CD8-positive, alpha-beta memory T cell (primary cell): ENCODE results near the gene GRK7. TPM values are rescaled to one million over a fixed set of nuclear protein-coding genes. Genes with fewer than 3 reads are reported as not detected.
"Not testable (repeated sequence)": the region's sequence is repeated elsewhere in the genome, so short reads cannot be mapped to it uniquely, and the experiment has no call there.

ENCODE experiments used
- CTCF ChIA-PET: fragments of 350-600 bp; sonication (Branson Sonifier 250); formaldehyde crosslinking; loops from one replicate; lab custom pipeline; 2021; ENCODE audit warnings: antibody characterized with exemption; lab: Charles Lee
- POLR2A ChIA-PET: fragments of 350-600 bp; sonication (Branson Sonifier 250); formaldehyde crosslinking; loops from one replicate; lab custom pipeline; 2021; ENCODE audit warnings: antibody characterized with exemption; lab: Charles Lee
- DNase-seq, 5 donors: peaks; one replicate each; pipeline versions ENCODE4 v3.0.0 to v3.0.0-alpha.2; 2020 to 2022; ENCODE audit warnings: mixed read lengths in 1 of 5
- H3K27ac ChIP-seq: one replicate; pipeline ENCODE4 v1.7.0; 2013; ENCODE audit warnings: low read depth, mild to moderate bottlenecking, low read length, moderate library complexity
- H3K27me3 ChIP-seq: 2 replicates; pipeline ENCODE4 v1.7.0; 2013; ENCODE audit warnings: low read length, mild to moderate bottlenecking; ENCODE audit not compliant: insufficient read depth, poor library complexity, severe bottlenecking
- H3K36me3 ChIP-seq: 2 replicates; pipeline ENCODE4 v1.7.0; 2013; ENCODE audit warnings: mild to moderate bottlenecking, low read length, moderate library complexity; ENCODE audit not compliant: insufficient read depth
- H3K4me1 ChIP-seq: 2 replicates; pipeline ENCODE4 v1.7.0; 2013; ENCODE audit warnings: mild to moderate bottlenecking, low read length, moderate library complexity; ENCODE audit not compliant: insufficient read depth
- H3K4me3 ChIP-seq: 2 replicates; pipeline ENCODE4 v1.7.0; 2013; ENCODE audit warnings: mild to moderate bottlenecking, low read length
- H3K9me3 ChIP-seq: 2 replicates; pipeline ENCODE4 v1.7.0; 2013; ENCODE audit warnings: mild to moderate bottlenecking, low read length
- H3K27ac Mint-ChIP-seq, 8 donors: one replicate each; pipeline ENCODE4 v1.8.0; 2020 to 2021; ENCODE audit warnings: mixed read lengths in 8 of 8, mild to moderate bottlenecking in 6 of 8, inconsistent platforms in 3 of 8, moderate library complexity in 3 of 8
- H3K27me3 Mint-ChIP-seq, 2 donors: one replicate each; pipeline ENCODE4 v1.8.0; 2020 to 2021; ENCODE audit warnings: mixed read lengths in 2 of 2, mild to moderate bottlenecking in 1 of 2, moderate library complexity in 1 of 2
- H3K36me3 Mint-ChIP-seq, 3 donors: one replicate each; pipeline ENCODE4 v1.8.0; 2020 to 2021; ENCODE audit warnings: mixed read lengths in 3 of 3, inconsistent platforms in 1 of 3, mild to moderate bottlenecking in 1 of 3
- H3K4me1 Mint-ChIP-seq, 3 donors: one replicate each; pipeline ENCODE4 v1.8.0; 2020 to 2021; ENCODE audit warnings: mixed read lengths in 3 of 3, inconsistent platforms in 1 of 3, mild to moderate bottlenecking in 1 of 3
- H3K4me3 Mint-ChIP-seq, 7 donors: one replicate each; pipeline ENCODE4 v1.8.0; 2020 to 2021; ENCODE audit warnings: mixed read lengths in 7 of 7, mild to moderate bottlenecking in 6 of 7, moderate library complexity in 4 of 7, inconsistent platforms in 2 of 7
- H3K9me3 Mint-ChIP-seq, 5 donors: one replicate each; pipeline ENCODE4 v1.8.0; 2020 to 2022; ENCODE audit warnings: mixed read lengths in 5 of 5, mild to moderate bottlenecking in 3 of 5, moderate library complexity in 2 of 5, inconsistent platforms in 1 of 5
- polyA plus RNA-seq: library from polyadenylated mRNA; unstranded; fragments of 300-500 nt; fragmentation: Illumina TruSeq; gene quantifications from one replicate; pipeline ENCODE4 v1.2.3, GENCODE V29; 2021
- total RNA-seq, 2 experiments: library from RNA; stranded (reverse); gene quantifications; one replicate each; pipeline ENCODE4 v1.2.3, GENCODE V29; 2021

GRK7 gene
- total and polyA plus RNA-seq, 3 experiments from 2014 or later, result not detected

- Histone ChIP-seq H3K36me3 (no peaks in the 10 kb centered on the region), H3K4me3 (no peak overlapping the region), H3K27me3 (no peaks in the 10 kb centered on the region), H3K27ac (no peak overlapping the region), H3K9me3 (no peaks in the 10 kb centered on the region), H3K4me1 (no peaks in the 10 kb centered on the region)
- Mint-ChIP-seq H3K36me3 (no peaks in the 10 kb centered on the region), H3K9me3 (no peaks in the 10 kb centered on the region), H3K4me3 (no peak overlapping the region), H3K27me3 (no peaks in the 10 kb centered on the region), H3K27ac (peak overlapping the region in 3 of 8 donors; percentile 14 to 55 (median 30)), H3K4me1 (peaks cover 0 to 2% (median 0%) of the 10 kb centered on the region in 3 donors)
- POLR2A ChIA-PET, result interaction anchor here (0.6 kb wide), 1 partner anchor 33 kb away, joined by 3 read pairs; no protein-coding TSS in a partner anchor
- DNase-seq, result no peak
- CTCF ChIA-PET, result interaction anchor here (0.8 to 2.6 kb wide), 2 partner anchors 9 to 44 kb away, joined by 3 to 8 read pairs; no protein-coding TSS in a partner anchor
Measured at GRCh38 chr3:141788149-141788548, 24.9 kb downstream of the GRK7 start.

GRCh38 chr3:141788750-141789149 lies 25.5 kb downstream of the GRK7 start:
- not testable (repeated sequence) for H3K27me3 Mint-ChIP-seq, H3K4me1 Mint-ChIP-seq, H3K27ac ChIP-seq, H3K4me1 ChIP-seq, DNase-seq, H3K4me3 Mint-ChIP-seq, H3K27ac Mint-ChIP-seq, H3K4me3 ChIP-seq, H3K27me3 ChIP-seq, H3K9me3 ChIP-seq, H3K36me3 ChIP-seq, H3K36me3 Mint-ChIP-seq, H3K9me3 Mint-ChIP-seq
- ChIA-PET POLR2A (interaction anchor here (0.6 kb wide), 1 partner anchor 32 kb away, joined by 3 read pairs; no protein-coding TSS in a partner anchor), CTCF (interaction anchor here (0.8 to 2.6 kb wide), 2 partner anchors 8 to 44 kb away, joined by 3 to 8 read pairs; no protein-coding TSS in a partner anchor)

GRCh38 chr3:141789281-141789680 lies 26.1 kb downstream of the GRK7 start:
- no peak for DNase-seq
- Histone ChIP-seq H3K27ac (no peak overlapping the region), H3K4me1 (peaks cover 6% of the 10 kb centered on the region), H3K36me3 (no peaks in the 10 kb centered on the region), H3K4me3 (no peak overlapping the region), H3K9me3 (no peaks in the 10 kb centered on the region), H3K27me3 (no peaks in the 10 kb centered on the region)
- Mint-ChIP-seq H3K27me3 (no peaks in the 10 kb centered on the region), H3K9me3 (no peaks in the 10 kb centered on the region), H3K4me3 (no peak overlapping the region), H3K27ac (no peak overlapping the region), H3K36me3 (no peaks in the 10 kb centered on the region), H3K4me1 (peaks cover 6% of the 10 kb centered on the region in 3 donors)
- ChIA-PET CTCF (interaction anchor here (2.6 kb wide), 1 partner anchor 8 kb away, joined by 8 read pairs; no protein-coding TSS in a partner anchor), POLR2A (no interaction called here)

GRCh38 chr3:141790171-141790570 lies 27.0 kb downstream of the GRK7 start:
- Mint-ChIP-seq H3K4me3 (no peak overlapping the region), H3K27me3 (no peaks in the 10 kb centered on the region), H3K27ac (no peak overlapping the region), H3K36me3 (no peaks in the 10 kb centered on the region), H3K9me3 (no peaks in the 10 kb centered on the region), H3K4me1 (peaks cover 15% of the 10 kb centered on the region in 3 donors)
- Histone ChIP-seq H3K27ac (no peak overlapping the region), H3K9me3 (no peaks in the 10 kb centered on the region), H3K4me3 (no peak overlapping the region), H3K27me3 (no peaks in the 10 kb centered on the region), H3K36me3 (no peaks in the 10 kb centered on the region), H3K4me1 (peaks cover 15% of the 10 kb centered on the region)
- no peak for DNase-seq
- ChIA-PET CTCF (interaction anchor here (0.6 kb wide), 1 partner anchor 121 kb away, joined by 4 read pairs; no protein-coding TSS in a partner anchor), POLR2A (no interaction called here)

- Mint-ChIP-seq H3K36me3 (peaks cover 0 to 1% (median 0%) of the 10 kb centered on the region in 3 donors), H3K4me3 (no peak overlapping the region), H3K9me3 (no peaks in the 10 kb centered on the region), H3K27ac (peak overlapping the region in 3 of 8 donors; percentile 1 to 25 (median 19)), H3K4me1 (peaks cover 37 to 38% (median 38%) of the 10 kb centered on the region in 3 donors), H3K27me3 (no peaks in the 10 kb centered on the region)
- Histone ChIP-seq H3K27ac (no peak overlapping the region), H3K4me1 (peaks cover 38% of the 10 kb centered on the region), H3K27me3 (no peaks in the 10 kb centered on the region), H3K4me3 (no peak overlapping the region), H3K9me3 (no peaks in the 10 kb centered on the region), H3K36me3 (no peaks in the 10 kb centered on the region)
- ChIA-PET CTCF (interaction anchor here (1.7 kb wide), 1 partner anchor 54 kb away, joined by 6 read pairs; the partner anchor contains the start of gene RNF7), POLR2A (no interaction called here)
- no peak for DNase-seq
Measured at GRCh38 chr3:141792495-141792894, 29.3 kb downstream of the GRK7 start.

- peak overlapping the region in 1 of 7 donors; percentile 37 for H3K4me3 Mint-ChIP-seq
- Histone ChIP-seq H3K27me3 (no peaks in the 10 kb centered on the region), H3K36me3 (no peaks in the 10 kb centered on the region), H3K4me1 (peaks cover 50% of the 10 kb centered on the region), H3K4me3 (no peak overlapping the region), H3K9me3 (no peaks in the 10 kb centered on the region), H3K27ac (no peak overlapping the region)
- no peaks in the 10 kb centered on the region for H3K9me3 Mint-ChIP-seq
- no peak for DNase-seq
- no peaks in the 10 kb centered on the region for H3K27me3 Mint-ChIP-seq
- H3K27ac Mint-ChIP-seq, result peak overlapping the region in 7 of 8 donors; percentile 12 to 98 (median 86)
- POLR2A ChIA-PET, result no interaction called here
- H3K4me1 Mint-ChIP-seq, result peaks cover 49 to 50% (median 49%) of the 10 kb centered on the region in 3 donors
- peaks cover 0 to 4% (median 0%) of the 10 kb centered on the region in 3 donors for H3K36me3 Mint-ChIP-seq
- CTCF ChIA-PET, result interaction anchor here (1.7 to 1.9 kb wide), 2 partner anchors 55 kb away, joined by 6 to 9 read pairs; partner anchors contain the start of gene RNF7
Measured at GRCh38 chr3:141793476-141794260, 30.5 kb downstream of the GRK7 start.

- Histone ChIP-seq H3K4me1 (peaks cover 54% of the 10 kb centered on the region), H3K36me3 (no peaks in the 10 kb centered on the region), H3K9me3 (no peaks in the 10 kb centered on the region), H3K4me3 (no peak overlapping the region), H3K27ac (no peak overlapping the region), H3K27me3 (no peaks in the 10 kb centered on the region)
- DNase-seq, result no peak
- CTCF ChIA-PET, result interaction anchor here (1.3 to 4.2 kb wide), 3 partner anchors 57 to 80 kb away, joined by 3 to 22 read pairs (median 9); partner anchors contain the start of gene RNF7
- Mint-ChIP-seq H3K27ac (peak overlapping the region; percentile 86 to 99 (median 98)), H3K4me3 (peak overlapping the region in 4 of 7 donors; percentile 7 to 92 (median 52)), H3K4me1 (peaks cover 57 to 61% (median 59%) of the 10 kb centered on the region in 3 donors), H3K9me3 (no peaks in the 10 kb centered on the region), H3K36me3 (peaks cover 0 to 4% (median under 1%) of the 10 kb centered on the region in 3 donors), H3K27me3 (no peaks in the 10 kb centered on the region)
- POLR2A ChIA-PET, result no interaction called here
Measured at GRCh38 chr3:141795276-141795675, 32.1 kb downstream of the GRK7 start.
